Breast epithelium (tissue), 3 donors: ENCODE measurements around the gene HPCAL1.

Experiments
- CTCF ChIP-seq, 3 donors: fragments of 450-650 bp; IDR thresholded peaks; one replicate each; pipeline ENCODE4 v1.5.1; 2016 to 2017; ENCODE audit warnings: antibody characterized with exemption in 3 of 3, mild to moderate bottlenecking in 3 of 3, moderate library complexity in 3 of 3
- POLR2A ChIP-seq: fragments of 450-650 bp; IDR thresholded peaks from one replicate; pipeline ENCODE4 v1.6.1; 2016; ENCODE audit warnings: antibody characterized with exemption, mild to moderate bottlenecking, moderate library complexity
- POLR2AphosphoS5 ChIP-seq, 3 donors: sonication (generic); formaldehyde crosslinking; IDR thresholded peaks; one replicate each; pipeline ENCODE4 v1.6.1; 2017; ENCODE audit warnings: antibody characterized with exemption in 3 of 3

- TF ChIP-seq CTCF (IDR thresholded peaks at IDR 0.05) (no peak), POLR2A (no peak), POLR2AphosphoS5 (IDR thresholded peaks at IDR 0.05) (no peak)
These were observed 7.7 kb downstream of the HPCAL1 start for GRCh38 chr2:10310309-10310888.
